Lower leg skin (tissue), 4 donors: ENCODE results near the gene HPD. TPM values are rescaled to one million over a fixed set of nuclear protein-coding genes. Genes with fewer than 3 reads are reported as not detected.
A peak's percentile ranks its signal among the peaks of the same experiment; 100 is the strongest.
"Not testable (repeated sequence)": the region's sequence is repeated elsewhere in the genome, so short reads cannot be mapped to it uniquely, and the experiment has no call there.

ENCODE experiments used
- DNase-seq, 2 donors: peaks; one replicate each; pipeline ENCODE4 v3.0.0-alpha.2; 2019; ENCODE audit warnings: low spot score in 2 of 2
- H3K4me3 ChIP-seq: fragments of 200-600 bp; sonication (generic); 2 replicates; pipeline ENCODE4 v1.5.1; 2017; ENCODE audit warnings: mild to moderate bottlenecking, low read depth; ENCODE audit not compliant: poor library complexity, severe bottlenecking
- POLR2A ChIP-seq, 2 donors: fragments of 450-650 bp; IDR thresholded peaks; one replicate each; pipeline ENCODE4 v1.6.1; 2016 to 2017; ENCODE audit warnings: antibody characterized with exemption in 2 of 2, mild to moderate bottlenecking in 1 of 2, moderate library complexity in 1 of 2
- WGBS, 2 donors: methylation state at CpG; one replicate each; pipeline ENCODE4 v1.1.5; 2018; 5-methylcytosine and 5-hydroxymethylcytosine counted together
- intact Hi-C: fragments of 100-400 bp; cut with DNase I; formaldehyde crosslinking; loops from one replicate; pipeline ENCODE4 v1.15.0; 2023; ENCODE audit warnings: low total_unique reads
- total RNA-seq, 4 donors: library from RNA; depleted of rRNA; stranded (reverse); fragments of >200 nt; gene quantifications; one replicate each; pipeline ENCODE4 v1.1.0, GENCODE V29; 2016
- TF ChIP-seq, protein P1 (sequence below), 3 donors: fragments of 450-650 bp; IDR thresholded peaks; one replicate each; pipeline ENCODE4 v1.5.1; 2016; ENCODE audit warnings: antibody characterized with exemption in 3 of 3, mild to moderate bottlenecking in 3 of 3, moderate library complexity in 2 of 3

HPD gene
- total RNA-seq, 4 donors from 2014 or later = not detected

- 61 to 72% methylated on average over 7 of the region's 7 CpGs for WGBS, 2 donors
- TF ChIP-seq, protein P1, sequence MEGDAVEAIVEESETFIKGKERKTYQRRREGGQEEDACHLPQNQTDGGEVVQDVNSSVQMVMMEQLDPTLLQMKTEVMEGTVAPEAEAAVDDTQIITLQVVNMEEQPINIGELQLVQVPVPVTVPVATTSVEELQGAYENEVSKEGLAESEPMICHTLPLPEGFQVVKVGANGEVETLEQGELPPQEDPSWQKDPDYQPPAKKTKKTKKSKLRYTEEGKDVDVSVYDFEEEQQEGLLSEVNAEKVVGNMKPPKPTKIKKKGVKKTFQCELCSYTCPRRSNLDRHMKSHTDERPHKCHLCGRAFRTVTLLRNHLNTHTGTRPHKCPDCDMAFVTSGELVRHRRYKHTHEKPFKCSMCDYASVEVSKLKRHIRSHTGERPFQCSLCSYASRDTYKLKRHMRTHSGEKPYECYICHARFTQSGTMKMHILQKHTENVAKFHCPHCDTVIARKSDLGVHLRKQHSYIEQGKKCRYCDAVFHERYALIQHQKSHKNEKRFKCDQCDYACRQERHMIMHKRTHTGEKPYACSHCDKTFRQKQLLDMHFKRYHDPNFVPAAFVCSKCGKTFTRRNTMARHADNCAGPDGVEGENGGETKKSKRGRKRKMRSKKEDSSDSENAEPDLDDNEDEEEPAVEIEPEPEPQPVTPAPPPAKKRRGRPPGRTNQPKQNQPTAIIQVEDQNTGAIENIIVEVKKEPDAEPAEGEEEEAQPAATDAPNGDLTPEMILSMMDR (IDR thresholded peaks at IDR 0.05) = no peak
- TF ChIP-seq POLR2A (IDR thresholded peaks at IDR 0.05) = no peak
- DNase-seq = no peak
- intact Hi-C loops = no loop called here
- no peak overlapping the region for H3K4me3 ChIP-seq
Observed at GRCh38 chr12:121894633-121895032, 36.0 kb upstream of the HPD start.

- no peak for TF ChIP-seq POLR2A (IDR thresholded peaks at IDR 0.05)
- TF ChIP-seq, protein P1 (IDR thresholded peaks at IDR 0.05) = no peak
- DNase-seq = no peak
- no peak overlapping the region for H3K4me3 ChIP-seq
- intact Hi-C loops = no loop called here
- 12 to 16% methylated on average over 1 of the region's 1 CpG for WGBS, 2 donors
Observed at GRCh38 chr12:121893961-121894460, 35.4 kb upstream of the HPD start.

DNA sequence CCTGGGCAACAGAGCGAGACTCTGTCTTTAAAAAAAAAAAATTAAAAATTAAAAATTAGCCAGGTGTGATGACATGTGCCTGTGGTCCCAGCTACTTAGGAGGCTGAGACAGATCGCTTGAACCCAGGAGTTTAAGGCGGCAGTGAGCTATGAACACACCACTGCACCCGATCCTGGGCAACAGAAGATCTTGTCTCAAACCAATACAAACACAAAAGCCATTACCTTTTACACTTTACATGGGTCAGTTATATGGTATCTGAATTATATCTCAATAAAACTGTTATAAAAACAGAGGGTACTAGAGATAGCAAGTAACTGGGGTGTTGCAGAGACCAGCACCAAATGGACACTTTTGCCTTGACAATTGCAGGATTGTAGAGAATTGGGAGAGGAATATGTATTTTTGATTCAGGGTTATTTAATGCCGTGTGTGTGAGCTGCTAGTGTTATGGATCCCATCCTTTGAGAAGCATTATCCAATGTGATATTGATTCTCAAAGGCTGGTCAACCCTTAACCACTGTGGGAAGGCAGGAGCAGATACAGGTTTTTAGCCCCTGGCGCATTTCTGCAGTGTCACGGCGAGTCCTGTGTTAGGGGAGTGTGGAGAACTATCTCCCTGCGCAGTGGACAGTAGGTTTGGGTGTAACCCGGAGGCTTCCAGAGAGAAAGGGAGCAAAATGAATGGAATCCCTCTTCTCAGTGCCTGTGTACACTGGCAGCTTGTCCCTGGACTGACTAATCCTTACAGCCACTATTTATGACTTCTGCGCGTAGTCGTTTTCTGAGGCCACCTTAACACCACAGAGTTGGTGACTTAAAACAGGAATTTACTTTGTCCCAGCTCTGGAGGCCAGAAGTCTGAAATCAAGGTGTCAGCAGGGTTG is 34.3 kb upstream of the HPD start:
- intact Hi-C loops = no loop called here
- DNase-seq = no peak
- WGBS, 2 donors = 84 to 86% methylated on average over 13 of the region's 13 CpGs
- no peak overlapping the region for H3K4me3 ChIP-seq
- TF ChIP-seq, protein P1 (IDR thresholded peaks at IDR 0.05) = no peak
- no peak for TF ChIP-seq POLR2A (IDR thresholded peaks at IDR 0.05)

DNA sequence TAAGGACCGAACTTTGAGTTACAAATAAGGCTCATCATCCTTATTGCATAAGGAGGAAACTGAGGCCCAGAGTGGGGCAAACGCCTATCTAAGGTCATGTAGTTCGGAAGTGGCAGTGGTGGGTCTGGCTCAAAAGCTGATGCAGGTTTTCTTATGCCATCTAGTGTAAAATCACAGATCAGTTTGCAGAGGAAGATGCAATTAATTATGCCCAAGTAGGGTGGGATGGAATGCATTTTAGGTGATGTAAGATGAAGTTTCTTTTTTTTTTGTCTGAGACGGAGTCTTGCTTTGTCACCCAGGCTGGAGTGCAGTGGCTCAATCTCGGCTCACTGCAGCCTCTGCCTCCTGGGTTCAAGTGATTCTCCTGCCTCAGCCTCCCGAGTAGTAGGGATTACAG is 31.0 kb upstream of the HPD start:
- peak overlapping the region; percentile 86 for H3K4me3 ChIP-seq
- WGBS, 2 donors = 46 to 48% methylated on average over 6 of the region's 6 CpGs

DNA sequence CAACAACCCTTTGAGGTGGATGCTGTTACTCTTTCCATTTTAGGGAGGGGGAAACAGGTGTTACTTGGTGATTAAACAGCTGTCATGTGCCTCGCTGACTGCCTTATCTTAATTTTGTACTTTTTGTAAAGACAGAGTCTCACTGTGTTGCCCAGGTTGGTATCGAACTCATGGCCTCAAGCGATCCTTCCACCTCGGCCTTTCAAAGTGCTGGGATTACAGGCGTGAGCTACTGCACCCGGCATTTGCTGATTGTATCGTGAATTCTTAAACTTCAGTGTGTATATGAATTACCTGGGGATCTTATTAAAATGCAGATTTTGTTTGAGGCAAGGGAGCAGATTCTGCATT is 30.6 kb upstream of the HPD start:
- DNase-seq = no peak
- TF ChIP-seq, protein P1 (IDR thresholded peaks at IDR 0.05) = no peak
- no peak for TF ChIP-seq POLR2A (IDR thresholded peaks at IDR 0.05)
- peak overlapping the region; percentile 86 for H3K4me3 ChIP-seq
- intact Hi-C loops = no loop called here
- WGBS, 2 donors = 1 to 2% methylated on average over 7 of the region's 7 CpGs

More for the DNA sequence above, 31.0 kb upstream of the HPD start:
- intact Hi-C loops, DNase-seq: not testable (repeated sequence)

DNA sequence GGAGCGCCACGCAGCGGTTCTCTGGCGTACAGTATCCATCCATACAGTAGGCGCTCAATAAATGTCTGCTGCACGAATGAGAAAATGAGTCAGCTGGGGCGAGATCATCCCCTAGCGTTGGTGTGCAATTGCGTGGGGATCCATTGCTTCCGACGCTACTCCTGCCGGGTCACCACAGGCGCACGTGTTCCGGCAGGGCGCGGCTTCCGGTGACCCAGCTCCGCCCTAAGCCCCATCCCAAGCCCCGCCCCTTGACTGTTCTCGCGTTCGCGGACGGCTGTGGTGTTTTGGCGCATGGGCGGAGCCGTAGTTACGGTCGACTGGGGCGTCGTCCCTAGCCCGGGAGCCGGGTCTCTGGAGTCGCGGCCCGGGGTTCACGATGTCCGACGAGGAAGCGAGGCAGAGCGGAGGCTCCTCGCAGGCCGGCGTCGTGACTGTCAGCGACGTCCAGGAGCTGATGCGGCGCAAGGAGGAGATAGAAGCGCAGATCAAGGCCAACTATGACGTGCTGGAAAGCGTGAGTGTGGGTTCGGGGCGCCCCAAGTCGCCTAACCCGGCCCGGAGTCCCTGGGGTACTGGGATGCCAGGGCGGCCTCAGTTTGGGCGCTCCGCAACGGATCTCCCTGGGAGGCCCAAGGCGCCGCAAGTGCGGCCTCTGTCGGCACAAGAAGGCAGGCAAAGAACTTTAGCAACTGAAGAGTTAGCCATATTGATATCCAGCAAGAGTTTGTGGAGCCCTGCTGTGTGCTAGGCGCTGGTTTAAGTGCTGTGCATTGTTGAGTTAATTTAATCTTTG is 30.0 kb upstream of the HPD start, which contains the start of gene PSMD9:
Gene PSMD9, plus strand, starts transcription at position 313 of the 796 bp plus-strand sequence. Its CDS starts 67 bp downstream, at position 380.
- intact Hi-C loops = no loop called here
- TF ChIP-seq, protein P1 (IDR thresholded peaks at IDR 0.05) = no peak
- no peak for TF ChIP-seq POLR2A (IDR thresholded peaks at IDR 0.05)
- 0% methylated on average over 60 to 62 of the region's 67 CpGs for WGBS, 2 donors
- H3K4me3 ChIP-seq = peak within 1 kb of the TSS; percentile 86
- peak; percentile 96 to 99 for DNase-seq
